ENCODE results near the gene SPINT2. TPM values are rescaled to one million over a fixed set of nuclear protein-coding genes. Genes with fewer than 3 reads are reported as not detected.
"Not testable (repeated sequence)": the region's sequence is repeated elsewhere in the genome, so short reads cannot be mapped to it uniquely, and the experiment has no call there.

The SPINT2 gene
- total RNA-seq, 1 donor from 2014 or later = 231 TPM

GRCh38 chr19:38255383-38256014, 8.9 kb upstream of the SPINT2 start:
- Histone ChIP-seq H3K36me3 (no peaks in the 10 kb centered on the region), H3K27me3 (peaks cover 13% of the 10 kb centered on the region), H3K27ac (peak overlapping the region; percentile 78), H3K4me1 (peaks cover 11% of the 10 kb centered on the region), H3K9me3 (no peaks in the 10 kb centered on the region), H3K4me3 (peak overlapping the region; percentile 60)
- ATAC-seq = peak; percentile 2
- DNase-seq = no peak
- TF ChIP-seq, protein P1, sequence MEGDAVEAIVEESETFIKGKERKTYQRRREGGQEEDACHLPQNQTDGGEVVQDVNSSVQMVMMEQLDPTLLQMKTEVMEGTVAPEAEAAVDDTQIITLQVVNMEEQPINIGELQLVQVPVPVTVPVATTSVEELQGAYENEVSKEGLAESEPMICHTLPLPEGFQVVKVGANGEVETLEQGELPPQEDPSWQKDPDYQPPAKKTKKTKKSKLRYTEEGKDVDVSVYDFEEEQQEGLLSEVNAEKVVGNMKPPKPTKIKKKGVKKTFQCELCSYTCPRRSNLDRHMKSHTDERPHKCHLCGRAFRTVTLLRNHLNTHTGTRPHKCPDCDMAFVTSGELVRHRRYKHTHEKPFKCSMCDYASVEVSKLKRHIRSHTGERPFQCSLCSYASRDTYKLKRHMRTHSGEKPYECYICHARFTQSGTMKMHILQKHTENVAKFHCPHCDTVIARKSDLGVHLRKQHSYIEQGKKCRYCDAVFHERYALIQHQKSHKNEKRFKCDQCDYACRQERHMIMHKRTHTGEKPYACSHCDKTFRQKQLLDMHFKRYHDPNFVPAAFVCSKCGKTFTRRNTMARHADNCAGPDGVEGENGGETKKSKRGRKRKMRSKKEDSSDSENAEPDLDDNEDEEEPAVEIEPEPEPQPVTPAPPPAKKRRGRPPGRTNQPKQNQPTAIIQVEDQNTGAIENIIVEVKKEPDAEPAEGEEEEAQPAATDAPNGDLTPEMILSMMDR (IDR thresholded peaks at IDR 0.05) = no peak
- intact Hi-C loops (cut with DNase I) = no loop called here

DNA sequence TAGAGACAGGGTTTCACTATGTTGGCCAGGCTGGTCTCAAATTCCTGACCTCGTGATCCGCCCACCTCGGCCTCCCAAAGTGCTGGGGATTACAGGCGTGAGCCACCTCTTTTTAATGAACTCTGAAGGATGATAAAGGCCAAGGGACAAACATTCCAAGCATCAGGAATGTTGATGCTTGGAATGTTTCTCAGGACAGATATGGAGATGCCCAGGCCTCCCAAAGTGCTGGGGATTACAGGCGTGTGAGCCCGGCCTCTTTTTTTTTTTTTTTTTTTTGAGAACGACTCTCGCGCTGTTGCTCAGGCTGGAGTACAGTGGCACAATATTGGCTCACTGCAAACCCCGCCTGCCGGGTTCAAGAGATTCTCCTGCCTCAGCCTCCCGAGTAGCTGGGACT, 2.4 kb upstream of the SPINT2 start:
- peaks cover 12% of the 10 kb centered on the region for H3K4me1 ChIP-seq
- H3K36me3 ChIP-seq; H3K4me3 ChIP-seq; H3K9me3 ChIP-seq; DNase-seq; H3K27me3 ChIP-seq; ATAC-seq; intact Hi-C loops (cut with DNase I); H3K27ac ChIP-seq: not testable (repeated sequence)

GRCh38 chr19:38262585-38263268, 1.6 kb upstream of the SPINT2 start:
- DNase-seq (no peak), ATAC-seq (no peak)
- peaks cover 16% of the 10 kb centered on the region for H3K4me1 ChIP-seq
- no peak overlapping the region for H3K4me3 ChIP-seq
- H3K9me3 ChIP-seq = no peaks in the 10 kb centered on the region
- H3K27ac ChIP-seq = no peak overlapping the region
- TF ChIP-seq, protein P1 (IDR thresholded peaks at IDR 0.05) = no peak
- no peaks in the 10 kb centered on the region for H3K36me3 ChIP-seq
- intact Hi-C loops (cut with DNase I) = no loop called here
- H3K27me3 ChIP-seq = no peaks in the 10 kb centered on the region

- peak overlapping the region; percentile 86 for H3K27ac ChIP-seq
- intact Hi-C loops (cut with DNase I) = no loop called here
- ATAC-seq = peak; percentile 94
These were observed 486 bp upstream of the SPINT2 start for GRCh38 chr19:38263689-38264485.

DNA sequence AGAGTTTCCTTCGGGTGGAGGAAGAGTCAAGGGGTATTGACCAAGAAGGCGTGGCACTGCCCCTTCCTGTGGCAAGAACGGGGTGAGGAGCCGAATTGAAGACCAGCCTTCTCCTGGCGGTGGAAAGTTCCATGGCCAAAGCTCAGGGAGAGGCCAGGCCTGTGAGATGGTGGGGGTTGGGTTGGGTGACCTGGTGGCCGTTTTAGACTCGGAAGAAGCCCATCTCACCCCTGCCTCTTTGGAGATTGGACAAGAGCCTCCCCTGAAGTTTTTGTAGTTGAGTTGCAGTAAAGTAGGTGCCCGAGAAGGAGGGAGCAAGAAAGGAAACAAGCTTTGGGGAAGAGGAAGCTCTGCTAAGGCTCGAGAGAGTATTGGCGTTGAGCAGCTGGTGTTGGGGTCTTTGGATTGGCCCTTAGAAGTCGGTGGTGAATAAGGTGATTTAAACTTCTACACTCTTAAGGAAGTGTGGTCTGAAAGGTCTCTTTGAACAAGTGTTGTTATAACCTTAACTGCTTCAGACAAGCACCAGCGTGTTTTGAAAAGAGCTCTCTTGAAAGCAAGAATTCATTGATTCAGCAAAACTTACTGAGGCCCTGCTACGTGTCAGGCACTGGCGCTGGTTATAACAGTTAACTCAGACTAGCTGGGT, 964 bp downstream of the SPINT2 start:
- TF ChIP-seq, protein P1 (IDR thresholded peaks at IDR 0.05) = no peak
- Histone ChIP-seq H3K27me3 (no peaks in the 10 kb centered on the region), H3K27ac (peak overlapping the region; percentile 86), H3K4me1 (peaks cover 16% of the 10 kb centered on the region), H3K36me3 (no peaks in the 10 kb centered on the region), H3K4me3 (peak overlapping the region; percentile 64), H3K9me3 (no peaks in the 10 kb centered on the region)
- DNase-seq (peak; percentile 74), ATAC-seq (peak; percentile 32)
- intact Hi-C loops (cut with DNase I) = no loop called here

More at GRCh38 chr19:38263689-38264485, 486 bp upstream of the SPINT2 start:
- no peaks in the 10 kb centered on the region for H3K27me3 ChIP-seq
- H3K36me3 ChIP-seq = no peaks in the 10 kb centered on the region
- H3K4me3 ChIP-seq = peak overlapping the region; percentile 64
- H3K4me1 ChIP-seq = peaks cover 16% of the 10 kb centered on the region
- TF ChIP-seq, protein P1 (IDR thresholded peaks at IDR 0.05) = no peak
- peak; percentile 96 for DNase-seq
- no peaks in the 10 kb centered on the region for H3K9me3 ChIP-seq

All from upper lobe of right lung (tissue), 1 donor.